Measurements from ENCODE around the gene SRSF11. TPM values are rescaled to one million over a fixed set of nuclear protein-coding genes. Genes with fewer than 3 reads are reported as not detected.

The SRSF11 gene
- polyA plus RNA-seq, 4 donors: 257 to 458 (median 336) TPM

DNA sequence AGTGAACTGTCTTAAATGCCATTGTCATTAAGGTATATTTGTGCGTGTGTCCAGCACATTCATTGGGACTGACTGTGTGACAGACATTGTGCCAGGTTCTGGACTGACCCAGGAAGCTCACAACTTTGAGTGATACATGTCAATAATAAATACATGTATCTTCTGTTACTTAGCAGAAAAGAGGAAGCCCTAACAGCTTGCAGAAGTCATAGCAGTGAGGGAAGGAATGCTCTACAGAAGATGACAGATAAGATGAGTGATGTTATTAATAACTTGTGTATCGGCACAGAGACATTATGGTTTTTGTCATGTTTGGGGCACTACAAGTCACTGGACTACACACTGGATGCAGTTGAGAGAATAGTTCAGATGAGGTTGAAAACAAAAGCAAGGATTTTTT, 1.2 kb upstream of the SRSF11 start:
- no peak for DNase-seq (ENCODE audit: low read depth in 4 of 4, low spot score in 3 of 4)

DNA sequence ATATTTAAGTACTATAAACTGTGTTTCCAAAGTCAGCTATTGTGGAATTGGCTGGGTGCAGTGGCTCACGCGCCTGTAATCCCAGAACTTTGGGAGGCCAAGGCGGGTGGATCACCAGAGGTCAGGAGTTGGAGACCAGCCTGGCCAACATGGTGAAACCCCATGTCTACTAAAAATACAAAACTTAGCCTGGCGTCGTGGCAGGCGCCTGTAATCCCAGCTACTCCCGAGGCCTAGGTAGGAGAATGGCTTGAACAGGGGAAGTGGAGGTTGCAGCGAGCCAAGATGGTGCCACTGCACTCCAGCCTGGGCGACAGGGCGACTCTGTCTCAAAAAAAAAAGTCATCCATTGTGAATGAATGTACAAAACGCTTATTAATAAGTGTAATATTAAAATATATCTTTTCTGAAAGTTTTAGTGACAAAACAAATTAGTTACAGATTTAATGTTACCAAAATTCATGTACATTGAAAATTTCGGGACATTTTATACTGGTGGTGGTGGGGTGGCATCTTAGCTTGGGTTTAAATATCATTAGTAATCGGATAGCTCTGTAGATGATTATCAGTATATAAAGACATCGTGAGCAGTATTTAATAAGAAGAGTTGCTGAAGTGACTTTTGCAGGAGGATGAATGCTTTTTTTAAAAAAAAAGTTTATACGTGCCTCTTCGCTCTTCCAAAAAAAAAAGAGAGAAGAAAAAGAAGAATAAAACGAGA, 503 bp upstream of the SRSF11 start:
- DNase-seq (ENCODE audit: low read depth in 4 of 4, low spot score in 3 of 4): no peak

DNA sequence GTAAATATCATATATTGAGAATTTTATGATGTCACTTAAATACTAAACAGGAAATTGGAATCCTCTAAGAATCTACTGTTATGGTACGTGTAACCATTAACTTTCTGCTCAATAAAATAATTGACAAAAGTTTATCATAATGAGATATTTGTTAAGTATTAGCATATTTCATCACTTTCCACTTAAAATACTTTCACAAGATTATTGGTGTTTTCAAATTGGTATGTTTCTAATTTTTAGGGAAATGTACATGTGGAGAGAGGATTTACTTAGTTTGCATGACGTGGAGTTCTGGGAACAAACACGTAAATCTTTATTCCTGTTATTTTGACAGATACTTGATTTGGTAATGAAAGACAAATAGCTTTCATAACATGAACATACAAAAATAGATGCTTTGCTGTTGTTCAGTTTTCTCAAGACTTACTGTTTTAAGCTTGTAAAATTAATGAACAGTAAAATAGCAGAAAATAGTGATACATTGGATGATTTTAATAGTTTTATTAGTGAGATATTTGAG, 1.6 kb downstream of the SRSF11 start:
- DNase-seq (ENCODE audit: low read depth in 4 of 4, low spot score in 3 of 4): no peak

DNA sequence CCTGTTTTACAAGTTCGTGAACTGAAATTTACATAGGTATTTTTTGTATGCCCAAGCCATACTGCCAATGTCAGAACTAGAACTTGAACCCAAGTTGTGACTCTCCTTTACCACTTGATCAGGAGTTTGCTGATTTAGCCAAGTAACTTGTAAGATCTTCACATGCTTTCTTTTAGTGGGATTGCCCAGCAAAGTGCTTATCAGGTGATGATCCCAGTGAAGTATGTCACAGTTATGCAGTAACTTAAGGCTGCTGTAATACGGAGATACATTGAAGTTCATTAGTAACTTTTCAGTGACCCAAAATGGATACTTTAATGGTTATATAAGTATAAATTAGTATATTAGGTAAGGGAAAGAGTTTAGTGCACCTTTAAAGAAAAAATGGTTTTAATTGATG, 3.8 kb downstream of the SRSF11 start:
- no peak for DNase-seq (ENCODE audit: low read depth in 4 of 4, low spot score in 3 of 4)

DNA sequence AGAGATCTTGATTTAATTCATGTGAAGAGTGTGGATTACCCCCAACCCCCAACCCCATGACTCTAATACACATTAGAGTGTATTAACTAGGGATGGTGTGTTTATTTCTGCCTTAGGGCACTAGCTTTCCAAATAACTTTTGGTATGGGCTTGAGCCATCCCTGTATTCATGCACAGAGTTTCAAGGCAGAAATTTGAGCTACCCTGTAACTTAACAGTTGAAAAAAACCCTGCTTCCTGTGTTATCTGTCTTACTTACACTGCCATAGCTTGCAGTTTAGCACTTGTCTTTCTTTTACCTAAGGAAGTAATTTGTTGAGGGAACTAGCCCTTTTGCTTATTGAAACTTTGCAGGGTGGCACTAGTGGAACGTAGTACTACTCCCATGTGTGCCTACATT, 6.3 kb downstream of the SRSF11 start:
- DNase-seq (ENCODE audit: low read depth in 4 of 4, low spot score in 3 of 4): no peak

DNA sequence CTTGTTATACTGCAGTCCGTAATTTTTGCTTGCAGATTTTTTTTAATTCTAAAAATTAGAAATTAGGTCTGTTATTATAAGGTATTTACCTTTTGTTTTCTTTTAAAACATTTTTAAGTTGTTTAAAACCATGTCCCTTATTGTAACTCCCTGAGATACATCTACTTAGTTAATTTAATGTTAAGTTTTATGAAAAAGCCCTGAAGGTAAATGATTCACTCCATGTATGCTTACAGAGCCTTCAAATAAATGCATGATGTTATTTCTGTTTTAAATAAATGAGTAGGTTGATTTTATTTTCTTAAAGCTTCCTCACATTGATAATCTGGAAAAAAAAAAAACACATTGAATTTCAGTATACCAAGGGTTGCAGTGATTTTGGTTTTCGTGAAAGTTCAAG, 7.5 kb downstream of the SRSF11 start:
- no peak for DNase-seq (ENCODE audit: low read depth in 4 of 4, low spot score in 3 of 4)

DNA sequence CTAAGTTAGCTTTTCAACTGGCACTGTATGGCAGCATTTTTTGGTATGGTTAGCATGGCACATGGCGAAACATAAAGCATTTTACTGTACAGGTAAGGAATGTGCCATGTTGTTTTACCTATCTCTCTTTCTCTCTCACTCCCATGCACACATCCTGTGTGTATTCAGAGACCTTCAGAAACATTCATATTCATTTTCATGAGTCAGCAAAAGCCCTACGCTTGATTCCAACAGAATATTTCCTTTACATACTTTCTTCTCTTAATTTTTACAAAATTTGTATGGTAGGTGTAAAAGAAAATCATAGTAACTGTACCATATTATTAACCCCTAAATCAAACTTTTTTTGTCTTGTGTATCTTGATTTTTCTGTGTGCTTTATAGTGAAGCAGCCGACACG, 10.3 kb downstream of the SRSF11 start:
- DNase-seq (ENCODE audit: low read depth in 4 of 4, low spot score in 3 of 4): no peak

DNA sequence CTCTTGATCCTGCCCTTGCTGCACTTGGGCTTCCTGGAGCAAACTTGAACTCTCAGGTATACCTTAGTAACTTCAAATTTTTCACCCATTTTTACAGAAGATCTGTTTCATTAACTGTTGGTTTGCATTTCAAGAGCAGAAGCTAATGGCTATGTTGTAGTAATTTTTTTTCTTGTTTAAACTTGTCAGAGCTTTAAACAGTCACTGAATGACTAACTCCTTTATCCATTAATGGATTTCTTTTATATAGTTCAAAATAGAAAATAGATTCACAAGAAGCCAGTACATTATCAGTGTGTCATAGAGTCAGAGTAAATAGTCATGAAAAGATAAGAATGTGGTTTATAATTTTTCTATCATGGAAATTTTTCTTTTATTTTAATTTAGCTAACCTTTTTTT, 13.6 kb downstream of the SRSF11 start:
- no peak for DNase-seq (ENCODE audit: low read depth in 4 of 4, low spot score in 3 of 4)

DNA sequence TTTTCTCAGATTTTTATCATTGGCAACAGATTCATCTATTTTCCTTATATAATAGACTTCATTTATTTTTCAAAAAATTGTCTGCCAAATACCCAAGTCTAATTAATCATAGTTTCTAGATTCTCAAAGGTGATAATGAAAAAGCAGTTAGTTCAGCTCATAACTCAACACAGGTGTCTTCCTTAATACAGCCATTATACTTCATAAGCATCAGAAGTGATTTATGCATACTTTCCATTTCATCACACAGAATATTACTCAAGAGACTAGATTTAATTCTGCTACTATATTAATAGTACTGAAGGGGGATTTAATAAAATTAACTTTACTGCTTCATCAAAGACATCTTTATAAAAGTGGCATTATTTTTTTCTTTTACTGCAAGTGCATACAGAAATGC, 18.8 kb downstream of the SRSF11 start:
- DNase-seq (ENCODE audit: low read depth in 4 of 4, low spot score in 3 of 4): no peak

DNA sequence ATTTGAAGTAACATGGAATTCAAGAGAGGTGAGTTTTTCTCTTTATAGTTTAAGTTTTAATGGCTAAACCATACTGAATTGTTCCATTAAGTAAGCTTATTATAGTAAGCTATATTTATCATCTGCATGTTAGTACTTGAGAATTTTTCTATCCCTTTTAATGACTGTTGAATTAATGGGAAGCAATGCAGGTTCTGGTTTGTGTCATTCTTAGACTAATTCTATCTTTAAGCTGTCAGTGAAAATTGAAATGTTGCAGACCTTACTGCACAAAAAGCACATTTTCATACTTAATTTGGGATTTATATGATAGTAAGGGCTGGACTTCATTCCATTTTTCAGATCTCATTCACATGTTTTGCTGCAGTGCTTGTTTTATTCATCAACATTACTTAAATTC, 25.9 kb downstream of the SRSF11 start:
- DNase-seq (ENCODE audit: low read depth in 4 of 4, low spot score in 3 of 4): no peak

DNA sequence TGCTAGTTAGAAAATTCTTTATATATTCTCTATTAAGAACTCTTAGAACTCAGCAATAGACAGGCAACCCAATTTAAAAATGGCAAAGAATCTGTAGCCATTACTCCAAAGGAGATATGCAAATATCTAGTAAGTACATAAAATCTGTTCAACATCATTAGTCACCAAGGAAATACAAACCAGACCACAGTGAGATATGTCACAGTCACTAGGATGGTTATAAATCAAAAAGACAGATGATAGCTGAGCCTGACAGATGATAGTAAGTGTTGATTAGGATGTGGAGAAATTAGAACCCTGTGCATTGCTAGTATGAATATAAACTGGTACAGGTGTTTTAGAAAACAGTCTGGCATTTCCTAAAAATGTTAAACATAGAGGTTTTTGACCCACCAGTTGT, 26.6 kb downstream of the SRSF11 start:
- DNase-seq (ENCODE audit: low read depth in 4 of 4, low spot score in 3 of 4): no peak

DNA sequence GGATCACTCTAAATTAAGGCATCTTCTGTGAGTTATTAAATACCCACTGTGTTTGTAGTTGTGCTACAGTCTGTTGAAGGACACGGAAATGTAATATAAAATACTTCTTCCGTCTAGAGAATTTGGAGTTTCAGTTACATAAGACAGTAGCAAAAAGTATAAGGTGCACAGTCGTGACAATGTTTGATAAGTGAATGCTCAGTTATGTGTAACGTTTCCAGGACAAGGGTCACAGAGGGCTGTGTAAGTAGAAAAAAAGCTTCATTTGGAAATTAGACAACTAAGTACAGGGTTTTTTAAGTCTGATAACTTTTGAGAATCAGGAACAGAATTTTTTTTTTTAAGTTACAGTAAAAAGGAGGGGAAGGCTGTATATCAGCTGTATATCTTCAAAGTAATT, 27.5 kb downstream of the SRSF11 start:
- no peak for DNase-seq (ENCODE audit: low read depth in 4 of 4, low spot score in 3 of 4)

DNA sequence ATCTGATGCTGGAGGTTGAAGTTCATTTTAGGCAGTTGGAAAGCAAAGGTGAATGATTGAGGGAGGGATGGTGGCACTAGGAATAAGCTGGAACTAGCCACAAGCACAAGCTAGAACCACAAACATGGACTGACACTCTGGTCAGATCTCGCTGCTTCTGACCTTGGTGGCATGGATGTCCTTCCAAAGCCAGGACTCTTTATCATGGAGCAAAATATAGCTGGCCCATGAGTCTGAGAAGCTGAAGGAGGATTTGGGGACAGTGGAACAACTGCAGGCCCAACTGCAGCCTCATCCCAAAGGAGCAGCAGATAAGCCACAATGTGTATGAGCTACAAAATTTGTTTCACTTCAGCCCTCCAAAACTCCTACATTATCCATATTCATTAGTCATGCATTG, 35.5 kb downstream of the SRSF11 start:
- no peak for DNase-seq (ENCODE audit: low read depth in 4 of 4, low spot score in 3 of 4)

DNA sequence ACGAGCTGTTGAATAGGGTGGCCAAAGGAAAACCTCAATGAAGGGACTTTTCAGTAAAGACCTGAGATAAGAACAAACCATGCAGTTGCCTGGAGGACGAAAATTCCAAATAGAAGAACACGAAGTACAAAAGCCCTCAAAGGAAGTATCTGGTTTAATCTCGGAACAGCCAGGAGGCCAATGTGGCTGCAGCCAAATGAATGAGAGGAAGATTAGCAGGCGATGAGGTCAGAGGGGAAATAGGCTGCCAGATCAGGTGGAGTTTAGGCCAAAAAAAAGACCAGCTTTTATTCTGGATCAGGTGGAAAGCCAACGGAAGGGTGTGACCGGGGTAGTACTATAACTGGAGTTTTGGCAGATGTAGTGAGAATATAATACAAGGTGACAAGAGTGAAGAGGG, 43.7 kb downstream of the SRSF11 start:
- DNase-seq (ENCODE audit: low read depth in 4 of 4, low spot score in 3 of 4): no peak

DNA sequence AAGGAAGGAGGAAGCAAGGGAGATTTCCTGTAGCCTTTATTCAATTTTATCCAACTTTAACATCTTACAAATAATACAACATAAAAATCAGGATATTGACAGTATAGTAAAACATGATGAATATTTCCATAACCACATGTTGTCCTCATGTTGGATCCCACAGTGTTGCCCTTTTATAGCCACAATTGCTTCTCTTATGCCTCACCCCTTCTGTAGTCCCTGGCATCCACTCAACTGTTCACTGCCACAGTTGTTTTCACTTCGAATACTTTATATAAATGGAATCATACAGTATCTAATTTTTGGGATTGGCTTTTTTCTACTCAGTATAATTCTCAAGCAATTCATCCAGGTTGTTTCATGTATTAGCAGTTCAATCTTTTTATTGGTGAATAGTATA, 44.8 kb downstream of the SRSF11 start:
- DNase-seq (ENCODE audit: low read depth in 4 of 4, low spot score in 3 of 4): no peak

DNA sequence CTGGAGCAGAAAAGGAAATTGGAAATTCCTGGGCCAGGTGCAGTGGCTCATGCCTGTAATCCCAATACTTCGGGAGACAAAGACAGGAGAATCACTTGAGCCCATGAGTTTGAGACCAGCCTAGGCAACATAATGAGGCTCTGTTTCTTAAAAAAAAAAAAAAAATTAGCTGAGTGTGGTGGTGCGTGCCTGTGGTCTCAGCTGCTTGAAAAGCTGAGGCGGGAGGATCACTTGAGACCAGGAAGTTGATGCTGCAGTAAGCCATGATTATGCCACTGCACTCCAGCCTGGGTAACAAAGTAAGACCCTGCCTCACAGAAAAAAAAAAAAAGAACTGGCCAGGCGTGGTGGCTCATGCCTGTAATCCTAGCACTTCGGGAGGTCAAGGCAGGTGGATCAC, 56.7 kb downstream of the SRSF11 start:
- no peak for DNase-seq (ENCODE audit: low read depth in 4 of 4, low spot score in 3 of 4)

DNA sequence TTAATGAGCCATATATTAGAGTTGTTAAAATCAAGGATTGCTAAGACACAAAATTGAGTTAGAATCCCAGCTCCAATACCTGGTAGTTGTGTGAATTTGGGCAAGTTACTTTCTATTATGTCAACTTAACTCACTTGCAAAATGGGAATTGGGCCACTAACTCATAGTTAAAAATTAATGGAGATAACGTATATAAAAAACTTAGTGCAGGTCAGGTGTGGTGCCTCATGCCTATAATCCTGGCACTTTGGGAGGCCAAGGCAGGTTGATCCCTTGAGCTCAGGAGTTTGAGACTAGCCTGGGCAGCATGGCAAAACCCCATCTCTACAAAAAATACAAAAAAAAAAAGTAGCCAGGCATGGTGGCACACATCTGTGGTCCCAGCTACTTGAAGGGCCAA, 57.5 kb downstream of the SRSF11 start:
- DNase-seq (ENCODE audit: low read depth in 4 of 4, low spot score in 3 of 4): no peak

DNA sequence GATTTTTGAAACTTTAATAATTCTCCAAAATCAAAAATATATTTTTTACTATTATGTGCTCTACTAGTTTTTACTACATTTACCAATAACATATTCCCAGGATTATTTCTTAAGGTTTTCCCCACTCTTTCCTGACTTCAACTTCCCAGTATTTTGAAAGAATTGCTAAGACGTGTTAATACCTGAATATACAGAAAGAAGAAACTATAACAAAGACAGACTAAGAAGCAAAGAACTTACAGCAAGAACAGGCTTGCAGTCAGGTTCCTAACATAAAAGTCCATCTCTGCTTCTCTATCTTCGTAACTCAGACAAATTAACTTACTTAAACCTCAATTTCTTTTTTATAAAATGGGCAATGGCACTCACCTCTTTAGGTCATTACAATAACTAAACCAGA, 63.2 kb downstream of the SRSF11 start:
- no peak for DNase-seq (ENCODE audit: low read depth in 4 of 4, low spot score in 3 of 4)

DNA sequence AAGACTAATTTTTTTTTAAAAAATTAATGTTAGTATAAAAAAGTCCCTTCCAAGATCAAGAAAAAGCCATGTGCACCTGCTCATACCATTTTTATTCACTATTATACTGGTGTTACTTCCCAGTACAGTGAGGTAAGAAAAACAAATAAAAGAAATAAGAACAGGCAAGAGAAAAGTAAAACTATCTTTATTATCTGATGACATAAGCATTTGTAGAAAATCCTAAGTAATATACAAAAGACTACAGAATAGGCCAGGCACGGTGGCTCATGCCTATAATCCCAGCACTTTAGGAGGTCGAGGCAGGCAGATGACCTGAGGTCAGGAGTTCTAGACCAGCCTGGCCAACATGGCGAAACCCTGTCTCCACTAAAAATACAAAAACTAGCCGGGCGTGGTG, 65.3 kb downstream of the SRSF11 start:
- no peak for DNase-seq (ENCODE audit: low read depth in 4 of 4, low spot score in 3 of 4)

DNA sequence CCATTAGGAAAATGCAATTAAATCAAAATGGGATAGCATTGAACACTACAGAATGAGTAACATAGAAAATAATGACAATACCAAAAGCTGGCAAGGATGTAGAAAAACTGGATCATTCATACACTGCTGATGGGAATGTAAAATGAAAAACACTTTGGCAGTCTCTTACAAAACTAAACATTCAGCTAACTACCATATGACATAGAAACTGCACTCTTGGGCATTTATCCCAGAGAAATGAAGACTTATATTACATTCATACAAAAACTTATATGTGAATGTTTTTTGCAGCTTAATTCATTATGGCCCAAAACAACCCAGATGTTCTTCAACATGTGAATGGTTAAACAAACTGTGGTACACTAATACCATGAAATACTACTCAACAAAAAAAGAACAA, 67.0 kb downstream of the SRSF11 start:
- no peak for DNase-seq (ENCODE audit: low read depth in 4 of 4, low spot score in 3 of 4)

DNA sequence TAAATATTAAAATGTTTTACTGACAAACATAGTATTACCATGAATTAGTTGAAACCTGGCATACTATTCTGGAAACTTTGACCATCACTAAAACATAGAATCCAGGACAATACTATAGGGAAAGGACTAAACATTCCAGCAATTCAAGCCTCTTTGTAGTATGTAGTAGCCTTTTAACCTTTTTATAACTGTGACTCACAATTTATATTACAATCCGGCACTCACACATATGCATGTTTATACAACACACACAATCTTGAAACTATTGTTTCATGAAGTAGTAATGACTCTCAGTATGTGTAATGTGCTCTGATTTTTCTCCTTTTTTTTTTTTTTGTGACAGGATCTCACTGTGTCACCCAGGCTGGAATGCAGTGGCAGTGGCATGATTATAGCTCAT, 69.0 kb downstream of the SRSF11 start:
- DNase-seq (ENCODE audit: low read depth in 4 of 4, low spot score in 3 of 4): no peak

DNA sequence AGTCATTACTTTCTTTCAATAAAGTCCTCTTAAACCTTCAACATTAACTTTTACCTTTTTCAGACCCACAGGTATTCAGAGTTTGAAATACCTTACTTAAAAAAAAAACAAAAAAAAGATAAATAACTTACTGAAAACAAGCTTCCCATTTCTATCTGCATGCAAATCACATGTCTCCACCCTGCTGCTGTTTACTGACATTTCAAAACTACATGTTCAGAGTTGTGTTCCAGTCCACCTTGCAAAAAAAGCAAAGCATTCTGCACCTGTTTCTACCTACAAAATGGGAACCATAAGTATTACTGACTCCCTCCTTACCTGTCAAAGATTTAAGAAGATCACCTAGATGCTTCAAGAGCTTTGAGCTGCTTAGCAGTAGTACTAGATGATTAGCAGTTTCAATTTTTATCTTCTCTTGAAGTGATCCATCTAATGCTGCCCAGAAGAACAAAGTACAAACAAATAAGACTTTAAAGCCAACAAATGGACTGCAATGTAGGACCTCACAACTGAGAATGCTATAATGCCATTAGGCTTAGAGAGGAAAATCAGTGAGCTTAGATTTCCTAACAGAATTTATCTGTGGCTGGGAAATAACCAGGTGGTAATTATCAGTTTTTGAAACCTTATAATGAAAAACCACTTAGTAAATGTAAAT, 72.1 kb downstream of the SRSF11 start:
- DNase-seq (ENCODE audit: low read depth in 4 of 4, low spot score in 3 of 4): no peak

DNA sequence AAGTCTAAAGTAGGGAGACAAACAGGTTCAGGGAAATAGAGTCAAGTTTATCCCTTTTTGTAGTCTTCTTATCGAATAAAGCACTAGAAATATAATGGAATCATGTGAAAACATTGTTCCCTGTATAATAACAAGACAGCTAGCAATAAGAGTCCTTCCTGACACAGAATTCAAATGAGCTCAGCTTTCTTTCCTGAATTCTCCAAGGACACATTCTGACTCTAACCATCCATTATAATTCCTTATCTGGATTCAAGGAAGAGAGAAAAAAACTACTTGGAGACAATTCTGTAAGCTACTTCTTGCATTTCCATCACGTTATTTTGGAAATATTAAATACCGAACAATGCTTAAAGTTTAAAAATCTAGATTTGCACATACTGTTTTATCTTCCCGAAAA, 74.6 kb downstream of the SRSF11 start:
- no peak for DNase-seq (ENCODE audit: low read depth in 4 of 4, low spot score in 3 of 4)

Data from left renal pelvis (tissue), 4 donors.